Prostate gland (tissue), 2 donors: ENCODE data around the gene PRSS1. TPM values are rescaled to one million over a fixed set of nuclear protein-coding genes. Genes with fewer than 3 reads are reported as not detected.

Experiments used
- DNase-seq: peaks from one replicate; pipeline ENCODE4 v3.0.0-alpha.2; 2019; ENCODE audit warnings: low spot score
- H3K27ac ChIP-seq, 2 donors: fragments of 200-600 bp; sonication (generic); 2 replicates each; pipeline ENCODE4 v1.5.1; 2017 to 2019
- H3K27me3 ChIP-seq: fragments of 200-600 bp; sonication (generic); replicated peaks from 2 replicates; pipeline ENCODE4 v1.5.1; 2019; ENCODE audit not compliant: insufficient read depth
- H3K36me3 ChIP-seq, 2 donors: fragments of 200-600 bp; sonication (generic); 1 replicate in 1 of 2; 2 replicates in 1 of 2; pipeline versions ENCODE4 v1.5.1 to v1.8.1; 2017 to 2019
- H3K4me1 ChIP-seq: fragments of 200-600 bp; sonication (generic); replicated peaks from 2 replicates; pipeline ENCODE4 v1.5.1; 2019
- H3K4me3 ChIP-seq, 2 donors: fragments of 200-600 bp; sonication (generic); 2 replicates each; pipeline ENCODE4 v1.5.1; 2017 to 2019
- H3K9me3 ChIP-seq: fragments of 200-600 bp; sonication (generic); 2 replicates; pipeline ENCODE4 v1.5.1; 2017
- CTCF ChIP-seq, 4 experiments: fragments of 200-600 bp in 2 of 4; fragments of 450-650 bp in 2 of 4; sonication (generic) in 2 of 4; IDR thresholded peaks; 1 replicate in 3 of 4; 2 replicates in 1 of 4; pipeline ENCODE4 v1.5.1; 2016 to 2019; ENCODE audit warnings: antibody characterized with exemption in 4 of 4, mild to moderate bottlenecking in 2 of 4, moderate library complexity in 2 of 4
- POLR2A ChIP-seq: fragments of 450-650 bp; IDR thresholded peaks from one replicate; pipeline ENCODE4 v1.6.1; 2016; ENCODE audit warnings: antibody characterized with exemption, mild to moderate bottlenecking
- POLR2AphosphoS5 ChIP-seq: sonication (generic); formaldehyde crosslinking; IDR thresholded peaks from one replicate; pipeline ENCODE4 v1.6.1; 2017; ENCODE audit warnings: antibody characterized with exemption
- WGBS: methylation state at CpG from one replicate; pipeline ENCODE4 v1.1.5; 2018; 5-methylcytosine and 5-hydroxymethylcytosine counted together
- intact Hi-C: fragments of 100-400 bp; cut with DNase I; formaldehyde crosslinking; loops from one replicate; pipeline ENCODE4 v1.14.2; 2022
- total RNA-seq, 2 donors: library from RNA; depleted of rRNA; stranded (reverse); fragments of >200 nt; gene quantifications; one replicate each; pipeline ENCODE4 v1.1.0, GENCODE V29; 2016

The PRSS1 gene
- total RNA-seq, 2 donors from 2014 or later = not detected

GRCh38 chr7:142788303-142789289 is 39.3 kb downstream of the PRSS1 start:
- no peaks in the 10 kb centered on the region for H3K4me1 ChIP-seq
- peak overlapping the region in 1 of 2 donors; percentile 35 for H3K27ac ChIP-seq
- no peak overlapping the region for H3K4me3 ChIP-seq
- TF ChIP-seq POLR2AphosphoS5 = no peak
- intact Hi-C loops = loop anchor here (10.0 kb wide), 2 partner anchors 154 to 184 kb away; no protein-coding TSS in a partner anchor
- no peaks in the 10 kb centered on the region for H3K9me3 ChIP-seq
- no peak for DNase-seq
- no peaks in the 10 kb centered on the region for H3K27me3 ChIP-seq
- 89% methylated on average over 10 of the region's 10 CpGs for WGBS
- H3K36me3 ChIP-seq = no peaks in the 10 kb centered on the region

GRCh38 chr7:142789441-142789840 is 40.2 kb downstream of the PRSS1 start:
- no peaks in the 10 kb centered on the region for H3K9me3 ChIP-seq
- 87% methylated on average over 2 of the region's 2 CpGs for WGBS
- no peak for TF ChIP-seq POLR2A
- TF ChIP-seq CTCF (IDR thresholded peaks at IDR 0.05) = no peak
- TF ChIP-seq POLR2AphosphoS5 = no peak
- no peak overlapping the region for H3K4me3 ChIP-seq
- no peaks in the 10 kb centered on the region for H3K4me1 ChIP-seq
- no peak overlapping the region for H3K27ac ChIP-seq
- no peak for DNase-seq
- no peaks in the 10 kb centered on the region for H3K27me3 ChIP-seq
- H3K36me3 ChIP-seq = no peaks in the 10 kb centered on the region
- intact Hi-C loops = loop anchor here (10.0 kb wide), 2 partner anchors 155 to 185 kb away; no protein-coding TSS in a partner anchor

- intact Hi-C loops = no loop called here
- Histone ChIP-seq H3K27ac (no peak overlapping the region), H3K27me3 (no peaks in the 10 kb centered on the region), H3K4me1 (no peaks in the 10 kb centered on the region), H3K4me3 (no peak overlapping the region), H3K9me3 (no peaks in the 10 kb centered on the region), H3K36me3 (no peaks in the 10 kb centered on the region)
- DNase-seq = no peak
- TF ChIP-seq CTCF (IDR thresholded peaks at IDR 0.05) (no peak), POLR2AphosphoS5 (no peak), POLR2A (no peak)
- 89% methylated on average over 3 of the region's 3 CpGs for WGBS
These were observed 40.8 kb downstream of the PRSS1 start for GRCh38 chr7:142790056-142790455.

- DNase-seq = no peak
- intact Hi-C loops = no loop called here
- WGBS = 100% methylated on average over 1 of the region's 1 CpG
- Histone ChIP-seq H3K9me3 (no peaks in the 10 kb centered on the region), H3K36me3 (no peaks in the 10 kb centered on the region), H3K27me3 (no peaks in the 10 kb centered on the region), H3K4me1 (no peaks in the 10 kb centered on the region), H3K27ac (no peak overlapping the region), H3K4me3 (no peak overlapping the region)
- TF ChIP-seq POLR2A (no peak), CTCF (IDR thresholded peaks at IDR 0.05) (no peak), POLR2AphosphoS5 (no peak)
These were observed 41.3 kb downstream of the PRSS1 start for GRCh38 chr7:142790555-142790954.

- intact Hi-C loops = no loop called here
- Histone ChIP-seq H3K9me3 (no peaks in the 10 kb centered on the region), H3K4me3 (no peak overlapping the region), H3K36me3 (no peaks in the 10 kb centered on the region), H3K27me3 (no peaks in the 10 kb centered on the region), H3K27ac (no peak overlapping the region), H3K4me1 (no peaks in the 10 kb centered on the region)
- TF ChIP-seq CTCF (IDR thresholded peaks at IDR 0.05) (no peak), POLR2A (no peak), POLR2AphosphoS5 (no peak)
- DNase-seq = no peak
- WGBS = 84% methylated on average over 7 of the region's 7 CpGs
These were observed 42.2 kb downstream of the PRSS1 start for GRCh38 chr7:142791502-142791901.
